H9 (cell line): ENCODE data around the gene SIX3. TPM values are rescaled to one million over a fixed set of nuclear protein-coding genes. Genes with fewer than 3 reads are reported as not detected.
A peak's percentile ranks its signal among the peaks of the same experiment; 100 is the strongest.

ENCODE experiments used
- DNase-seq: peaks from one replicate; pipeline ENCODE4 v3.0.0-alpha.2; 2017
- H2AFZ ChIP-seq: one replicate; pipeline ENCODE4 v1.6.1; 2013; ENCODE audit warnings: mild to moderate bottlenecking, low read length, control low read depth, moderate library complexity
- H2AK5ac ChIP-seq: 2 replicates; pipeline ENCODE4 v1.6.1; 2013; ENCODE audit warnings: low read length, control low read depth, mixed read lengths; ENCODE audit not compliant: insufficient read length
- H2BK120ac ChIP-seq: one replicate; pipeline ENCODE4 v1.6.1; 2013; ENCODE audit warnings: low read depth, mild to moderate bottlenecking, low read length, control low read depth, inconsistent platforms; ENCODE audit not compliant: poor library complexity, severe bottlenecking
- H2BK12ac ChIP-seq: 2 replicates; pipeline ENCODE4 v1.6.1; 2013; ENCODE audit warnings: low read length, control low read depth, mixed read lengths, low read depth; ENCODE audit not compliant: insufficient read length
- H2BK15ac ChIP-seq: 2 replicates; pipeline ENCODE4 v1.6.1; 2013; ENCODE audit warnings: low read depth, low read length, control low read depth
- H2BK20ac ChIP-seq: one replicate; pipeline ENCODE4 v1.6.1; 2013; ENCODE audit warnings: low read depth, mild to moderate bottlenecking, low read length, control low read depth, inconsistent platforms; ENCODE audit not compliant: poor library complexity, severe bottlenecking
- H2BK5ac ChIP-seq: 2 replicates; pipeline ENCODE4 v1.6.1; 2013; ENCODE audit warnings: low read length, control low read depth, mixed read lengths; ENCODE audit not compliant: insufficient read length
- H3K14ac ChIP-seq: 2 replicates; pipeline ENCODE4 v1.6.1; 2013; ENCODE audit warnings: low read length, control low read depth; ENCODE audit not compliant: insufficient read depth
- H3K18ac ChIP-seq: 2 replicates; pipeline ENCODE4 v1.6.1; 2013; ENCODE audit warnings: low read depth, mild to moderate bottlenecking, mixed read lengths, low read length, control low read depth; ENCODE audit not compliant: insufficient read length
- H3K23ac ChIP-seq: 2 replicates; pipeline ENCODE4 v1.6.1; 2013; ENCODE audit warnings: low read length, control low read depth, mixed read lengths, low read depth; ENCODE audit not compliant: insufficient read length
- H3K23me2 ChIP-seq: 2 replicates; pipeline ENCODE4 v1.6.1; 2013; ENCODE audit warnings: low read depth, mild to moderate bottlenecking, mixed read lengths, low read length, control low read depth; ENCODE audit not compliant: insufficient read length, poor library complexity, severe bottlenecking
- H3K27ac ChIP-seq: 2 replicates; pipeline ENCODE4 v1.5.1; 2013; ENCODE audit warnings: low read length, control low read depth, mixed read lengths, low read depth; ENCODE audit not compliant: insufficient read length
- H3K27me3 ChIP-seq: 2 replicates; pipeline ENCODE4 v1.6.1; 2013; ENCODE audit warnings: low read length, control low read depth, inconsistent platforms; ENCODE audit not compliant: insufficient read depth
- H3K4ac ChIP-seq: 2 replicates; pipeline ENCODE4 v1.6.1; 2013; ENCODE audit warnings: low read depth, mild to moderate bottlenecking, control low read depth, inconsistent platforms, low read length, moderate library complexity
- H3K4me1 ChIP-seq: 2 replicates; pipeline ENCODE4 v1.6.1; 2013; ENCODE audit warnings: low read length, control low read depth, inconsistent platforms; ENCODE audit not compliant: insufficient read depth
- H3K4me2 ChIP-seq: 2 replicates; pipeline ENCODE4 v1.6.1; 2013; ENCODE audit warnings: low read length, control low read depth, mixed read lengths; ENCODE audit not compliant: insufficient read length, insufficient read depth
- H3K56ac ChIP-seq: 2 replicates; pipeline ENCODE4 v1.6.1; 2013; ENCODE audit warnings: low read depth, mild to moderate bottlenecking, mixed read lengths, low read length, control low read depth; ENCODE audit not compliant: insufficient read length
- H3K79me1 ChIP-seq: 2 replicates; pipeline ENCODE4 v1.6.1; 2013; ENCODE audit warnings: low read depth, mild to moderate bottlenecking, moderate library complexity, low read length, control low read depth, inconsistent platforms; ENCODE audit not compliant: insufficient read depth, poor library complexity, severe bottlenecking
- H3K79me2 ChIP-seq: 2 replicates; pipeline ENCODE4 v1.6.1; 2013; ENCODE audit warnings: low read length, control low read depth, inconsistent platforms; ENCODE audit not compliant: insufficient read depth
- H3K9ac ChIP-seq: 2 replicates; pipeline ENCODE4 v1.6.1; 2013; ENCODE audit warnings: low read length, control low read depth, mixed read lengths; ENCODE audit not compliant: insufficient read length; ENCODE audit errors: extremely low read depth
- H3K9me3 ChIP-seq: one replicate; pipeline ENCODE4 v1.6.1; 2013; ENCODE audit warnings: low read depth, low read length, inconsistent platforms; ENCODE audit not compliant: control insufficient read depth
- H3T11ph ChIP-seq: one replicate; pipeline ENCODE4 v1.6.1; 2013; ENCODE audit warnings: mild to moderate bottlenecking, low read length, control low read depth, inconsistent platforms
- H4K20me1 ChIP-seq: one replicate; pipeline ENCODE4 v1.6.1; 2013; ENCODE audit not compliant: control insufficient read depth, insufficient read length, insufficient read depth
- H4K5ac ChIP-seq: 2 replicates; pipeline ENCODE4 v1.6.1; 2013; ENCODE audit warnings: low read depth, mild to moderate bottlenecking, mixed read lengths, low read length, control low read depth; ENCODE audit not compliant: insufficient read length
- H4K8ac ChIP-seq: replicated peaks from 2 replicates; pipeline ENCODE4 v1.6.1; 2013; ENCODE audit warnings: low read length, control low read depth, mixed read lengths, low read depth; ENCODE audit not compliant: insufficient read length
- H4K91ac ChIP-seq: 2 replicates; pipeline ENCODE4 v1.6.1; 2013; ENCODE audit warnings: low read depth, mild to moderate bottlenecking, moderate library complexity, mixed read lengths, low read length, control low read depth; ENCODE audit not compliant: insufficient read length
- H3K27ac Mint-ChIP-seq, 3 experiments: 2 replicates in 2 of 3; 3 replicates in 1 of 3; pipeline ENCODE4 v1.8.0; 2020 to 2021; ENCODE audit warnings: mixed read lengths in 3 of 3, mild to moderate bottlenecking in 1 of 3, moderate library complexity in 1 of 3
- H3K27me3 Mint-ChIP-seq: 2 replicates; pipeline ENCODE4 v1.8.0; 2021; ENCODE audit warnings: low read depth, mild to moderate bottlenecking, moderate library complexity, mixed read lengths
- H3K36me3 Mint-ChIP-seq, 3 experiments: 2 replicates in 2 of 3; 3 replicates in 1 of 3; pipeline ENCODE4 v1.8.0; 2020 to 2021; ENCODE audit warnings: low read depth in 3 of 3, mixed read lengths in 3 of 3; ENCODE audit not compliant: insufficient read depth in 1 of 3
- H3K4me1 Mint-ChIP-seq, 2 experiments: 2 replicates each; pipeline ENCODE4 v1.8.0; 2020; ENCODE audit warnings: mixed read lengths in 2 of 2
- H3K4me3 Mint-ChIP-seq, 2 experiments: 2 replicates in 1 of 2; 3 replicates in 1 of 2; pipeline ENCODE4 v1.8.0; 2020 to 2021; ENCODE audit warnings: mild to moderate bottlenecking in 2 of 2, mixed read lengths in 2 of 2, moderate library complexity in 1 of 2
- H3K9me3 Mint-ChIP-seq, 2 experiments: 2 replicates in 1 of 2; 3 replicates in 1 of 2; pipeline ENCODE4 v1.8.0; 2020; ENCODE audit warnings: mild to moderate bottlenecking in 2 of 2, mixed read lengths in 2 of 2, moderate library complexity in 1 of 2
- CTCF ChIP-seq: fragments of 200-600 bp; sonication (generic); conservative IDR thresholded peaks from 3 replicates; pipeline ENCODE4 v1.8.0; 2021; ENCODE audit warnings: antibody characterized with exemption, mild to moderate bottlenecking
- WGBS: extraction: QIAGEN DNeasy Blood & Tissue Kit; methylation state at CpG from one replicate; pipeline ENCODE4 v1.1.7; 2013; ENCODE audit warnings: missing lambda C conversion rate, low lambda C conversion rate, mixed read lengths; ENCODE audit not compliant: insufficient read length; ENCODE audit errors: extremely low coverage; 5-methylcytosine and 5-hydroxymethylcytosine counted together
- total RNA-seq: library from RNA; stranded (reverse); gene quantifications from 2 replicates; pipeline ENCODE4 v1.2.1, GENCODE V29; 2021

The SIX3 gene
- total RNA-seq, 1 experiment from 2014 or later: 0.55 TPM

- Histone ChIP-seq H3K4ac (no peak overlapping the region), H3K27me3 (peaks cover 87% of the 10 kb centered on the region), H4K8ac (no peak overlapping the region), H4K20me1 (peaks cover 3% of the 10 kb centered on the region), H3K14ac (no peak overlapping the region), H3T11ph (no peak overlapping the region), H3K23ac (no peak overlapping the region), H3K4me2 (peak overlapping the region; percentile 39), H2BK12ac (no peak overlapping the region), H3K9me3 (no peaks in the 10 kb centered on the region), H2BK120ac (no peak overlapping the region), H3K56ac (no peak overlapping the region), H2BK20ac (no peak overlapping the region), H3K79me1 (no peaks in the 10 kb centered on the region), H3K27ac (no peak overlapping the region), H2BK15ac (no peak overlapping the region), H4K5ac (no peak overlapping the region), H3K9ac (no peak overlapping the region), H2AK5ac (no peak overlapping the region), H3K18ac (no peak overlapping the region), H3K79me2 (no peaks in the 10 kb centered on the region), H2AFZ (no peak overlapping the region), H3K4me1 (peaks cover 6% of the 10 kb centered on the region), H2BK5ac (no peak overlapping the region), H4K91ac (no peak overlapping the region), H3K23me2 (peaks cover 40% of the 10 kb centered on the region)
- peaks cover 97% of the 10 kb centered on the region for H3K27me3 Mint-ChIP-seq
- H3K9me3 Mint-ChIP-seq: peaks cover 0 to 3% of the 10 kb centered on the region in 2 experiments; a peak in 2 of 5 replicates
- peaks cover 57 to 68% of the 10 kb centered on the region in 2 experiments for H3K4me1 Mint-ChIP-seq
- H3K36me3 Mint-ChIP-seq: no peaks in the 10 kb centered on the region; a peak in 1 of 7 replicates
- no CpG with 5 or more reads among the region's 12 CpGs for WGBS
- peak overlapping the region; percentile 3 to 81; a peak in 2 of 5 replicates for H3K4me3 Mint-ChIP-seq
- TF ChIP-seq CTCF: no peak
- H3K27ac Mint-ChIP-seq: no peak overlapping the region
- peak; percentile 53 for DNase-seq
Observed at GRCh38 chr2:44932079-44932478, 9.4 kb upstream of the SIX3 start.
